DMS153 (cell line): Measurements from ENCODE around the gene SMARCC1.
"Not testable (repeated sequence)": the region's sequence is repeated elsewhere in the genome, so short reads cannot be mapped to it uniquely, and the experiment has no call there.

Experiments used
- DNase-seq: peaks from one replicate; lab custom pipeline; 2025; lab: John Stamatoyannopoulos, UW

Gene SMARCC1

DNA sequence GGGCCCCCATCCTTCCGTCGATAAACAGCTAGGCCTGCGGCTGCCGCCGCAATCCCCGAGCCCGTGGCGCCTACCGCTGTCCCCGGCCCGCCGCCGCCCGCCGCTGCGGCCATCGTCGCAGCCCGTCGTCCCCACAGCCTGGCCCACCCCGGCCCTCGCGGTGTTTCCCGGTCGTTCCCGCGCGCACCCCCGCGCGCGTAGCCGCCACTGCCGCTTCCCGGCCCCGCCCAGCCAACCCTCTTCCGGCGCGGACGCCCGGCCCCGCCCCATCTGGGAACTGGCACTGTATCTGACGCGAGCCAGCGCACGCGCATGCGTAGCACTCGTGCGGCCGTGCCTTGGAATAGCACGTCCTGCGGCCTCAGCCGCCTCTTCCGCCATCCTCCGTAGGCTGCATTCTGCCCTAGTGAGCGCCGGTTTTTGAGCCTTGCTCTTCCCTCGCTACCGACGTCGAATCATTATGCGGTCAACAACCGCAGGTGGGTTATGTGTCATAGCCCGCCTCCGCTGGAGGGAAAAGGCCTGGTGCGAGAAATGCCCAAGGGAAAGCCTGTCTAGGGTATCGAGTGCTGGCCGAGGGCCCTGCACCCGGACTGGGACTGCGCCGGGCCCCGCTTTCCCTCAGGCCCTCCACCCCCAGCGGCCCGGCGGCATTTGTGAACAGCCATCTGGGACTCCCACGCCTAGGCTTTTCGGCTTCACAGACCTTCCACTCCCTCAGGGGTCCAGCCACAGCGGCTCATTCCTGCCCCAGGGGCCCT lies at the start of gene SMARCC1:
SMARCC1 (minus strand) TSS at position 209 of the 761 bp plus-strand sequence; CDS start at position 113, 96 bp downstream.
- peak; percentile 83 for DNase-seq

DNA sequence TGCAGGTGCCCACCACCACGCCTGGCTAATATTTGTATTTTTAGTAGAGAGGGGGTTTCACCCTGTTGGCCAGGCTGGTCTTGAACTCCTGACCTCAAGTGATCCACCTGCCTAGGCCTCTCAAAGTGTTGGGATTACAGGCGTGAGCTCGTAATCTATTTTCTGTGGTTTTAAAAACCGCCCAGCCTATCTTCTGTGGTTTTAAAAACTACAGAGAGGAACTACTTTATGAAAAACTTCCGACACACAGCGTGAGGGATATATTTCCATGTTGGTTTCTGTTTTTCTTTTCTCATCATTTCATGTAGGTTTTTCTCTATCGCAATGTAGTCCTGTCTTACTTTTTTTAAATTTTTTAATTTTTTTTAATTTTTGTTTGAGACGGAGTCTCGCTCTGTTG lies 47.8 kb upstream of the SMARCC1 start:
- DNase-seq: not testable (repeated sequence)

DNA sequence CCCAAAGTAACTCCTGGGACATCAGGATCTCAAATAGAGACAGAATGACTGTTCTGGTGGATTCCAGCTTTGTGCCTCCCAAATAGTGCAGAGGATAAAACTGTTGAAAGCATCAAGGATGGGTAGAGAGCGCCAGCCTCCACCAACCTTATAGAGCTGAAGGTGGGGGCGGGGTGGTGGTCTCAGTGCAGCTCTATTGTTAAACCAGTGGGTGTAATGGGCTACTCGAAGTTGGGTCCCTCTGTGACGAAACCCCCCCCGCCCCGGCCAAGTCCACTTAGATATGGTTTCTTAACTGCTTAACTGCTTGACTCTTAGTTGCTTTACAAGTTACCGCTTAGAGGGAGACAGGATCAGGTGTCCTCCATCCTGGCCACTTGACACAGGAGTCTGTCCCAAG lies 43.9 kb upstream of the SMARCC1 start:
- DNase-seq: no peak

DNA sequence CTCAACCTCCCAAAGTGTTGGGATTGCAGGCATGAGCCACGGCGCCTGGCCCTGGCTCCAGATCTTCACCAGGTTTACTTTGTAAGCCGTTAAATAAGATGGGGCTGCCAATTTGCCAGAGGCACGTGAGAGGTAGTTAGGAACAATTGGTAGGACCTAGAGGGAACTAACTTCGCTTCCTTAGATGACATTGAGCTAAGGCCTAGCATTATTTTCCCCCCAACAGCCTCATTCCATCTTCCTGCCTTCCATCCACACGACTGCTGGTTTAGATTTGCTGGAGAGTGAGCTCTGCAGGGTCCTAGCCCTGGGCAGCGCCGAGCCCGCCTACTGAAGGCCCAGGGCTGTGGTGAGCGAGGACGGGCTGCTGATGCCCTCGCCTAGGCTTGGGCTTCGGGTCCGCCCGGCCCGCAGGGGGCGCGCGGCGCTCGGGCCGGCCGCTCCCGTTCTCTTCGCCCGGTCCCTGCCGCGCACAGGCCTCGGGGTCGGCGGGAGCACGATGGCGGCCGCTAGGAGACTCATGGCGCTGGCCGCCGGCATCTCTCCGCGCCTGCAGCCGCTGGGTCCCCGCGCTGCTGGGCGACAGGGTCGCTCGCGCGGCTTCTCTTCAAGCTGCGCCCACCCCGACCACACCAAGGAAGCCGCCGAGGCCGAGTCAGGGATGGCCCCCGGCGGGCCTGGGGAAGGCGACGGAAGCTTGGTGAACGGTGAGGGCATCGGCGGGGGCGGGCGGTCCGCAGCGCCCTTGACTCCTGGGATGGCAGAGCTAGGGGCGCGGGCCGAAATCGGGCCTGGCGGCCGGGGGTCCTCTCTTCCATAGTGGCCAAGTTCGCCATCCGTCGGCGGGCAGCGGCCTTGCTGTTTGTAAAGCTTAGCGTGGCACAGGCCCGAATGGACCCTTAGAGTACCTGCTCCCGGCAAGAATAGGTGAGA lies 43.1 kb upstream of the SMARCC1 start:
- peak; percentile 18 for DNase-seq

DNA sequence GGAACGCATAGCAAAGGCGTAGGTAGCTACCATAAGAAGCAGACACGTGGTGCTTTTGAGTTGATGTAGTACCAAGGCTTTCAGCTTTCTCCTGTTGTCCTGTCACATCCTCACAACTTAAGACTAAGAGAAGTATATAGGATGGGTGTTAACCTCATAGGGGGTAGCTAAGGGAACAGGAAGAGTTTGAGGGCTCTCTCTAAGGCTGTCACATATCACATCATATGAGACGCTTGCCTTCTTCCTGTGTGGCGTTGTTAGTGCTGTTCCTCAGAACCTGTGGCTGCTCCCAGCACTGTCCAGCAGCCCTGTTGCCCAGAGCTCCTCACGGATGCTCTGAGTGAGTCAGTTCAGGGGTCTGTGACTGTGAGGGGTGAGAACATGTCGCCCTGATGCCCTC lies 35.9 kb upstream of the SMARCC1 start:
- DNase-seq: no peak

DNA sequence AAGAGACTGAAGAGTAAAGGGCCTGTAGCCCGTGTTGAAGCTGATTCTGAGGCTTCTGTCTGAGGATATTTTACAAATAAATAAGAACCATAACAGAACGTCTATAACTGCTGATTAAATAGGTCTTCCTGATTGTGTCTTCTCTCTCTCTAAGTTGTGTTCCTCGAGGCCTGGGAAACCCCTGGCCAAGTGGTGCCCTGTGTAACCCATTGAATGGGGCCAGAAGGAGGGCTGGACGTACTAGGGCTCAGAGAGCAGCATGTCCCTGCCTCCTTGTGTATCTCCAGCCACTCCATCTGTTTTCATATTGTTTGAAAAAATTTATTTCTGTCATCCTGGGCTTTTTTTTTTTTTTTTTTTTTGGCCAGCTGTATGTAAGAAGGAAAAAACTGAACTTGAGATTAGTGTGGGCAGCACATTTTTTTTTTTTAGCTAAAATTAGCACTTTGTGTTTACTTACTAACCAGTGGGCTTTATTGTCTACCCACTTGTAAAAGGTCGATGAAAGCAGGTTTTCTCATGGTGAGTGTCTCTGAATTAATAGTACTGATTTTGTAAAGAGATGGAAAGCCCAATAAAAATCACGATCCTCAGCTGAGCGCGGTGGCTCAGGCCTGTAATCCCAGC lies 32.0 kb upstream of the SMARCC1 start:
- no peak for DNase-seq

DNA sequence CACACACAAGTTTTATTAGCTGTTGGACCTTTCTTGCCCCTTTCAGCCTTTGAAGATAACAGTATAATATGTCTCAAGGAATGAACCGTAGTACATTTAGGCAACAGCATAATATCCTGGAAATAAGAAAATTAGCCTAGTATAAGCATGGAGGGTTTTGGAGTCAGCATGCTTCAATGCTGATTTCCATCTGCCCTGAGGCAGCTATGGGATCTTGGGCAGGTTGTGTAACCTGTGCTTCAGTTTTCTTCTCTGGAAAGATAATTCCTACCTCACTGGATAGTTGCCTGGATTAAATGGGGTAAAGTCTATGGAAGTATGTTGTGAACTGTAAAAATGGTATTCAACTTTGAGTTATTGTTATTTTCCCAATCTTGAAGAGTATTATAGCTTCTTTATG lies 22.9 kb upstream of the SMARCC1 start:
- no peak for DNase-seq

DNA sequence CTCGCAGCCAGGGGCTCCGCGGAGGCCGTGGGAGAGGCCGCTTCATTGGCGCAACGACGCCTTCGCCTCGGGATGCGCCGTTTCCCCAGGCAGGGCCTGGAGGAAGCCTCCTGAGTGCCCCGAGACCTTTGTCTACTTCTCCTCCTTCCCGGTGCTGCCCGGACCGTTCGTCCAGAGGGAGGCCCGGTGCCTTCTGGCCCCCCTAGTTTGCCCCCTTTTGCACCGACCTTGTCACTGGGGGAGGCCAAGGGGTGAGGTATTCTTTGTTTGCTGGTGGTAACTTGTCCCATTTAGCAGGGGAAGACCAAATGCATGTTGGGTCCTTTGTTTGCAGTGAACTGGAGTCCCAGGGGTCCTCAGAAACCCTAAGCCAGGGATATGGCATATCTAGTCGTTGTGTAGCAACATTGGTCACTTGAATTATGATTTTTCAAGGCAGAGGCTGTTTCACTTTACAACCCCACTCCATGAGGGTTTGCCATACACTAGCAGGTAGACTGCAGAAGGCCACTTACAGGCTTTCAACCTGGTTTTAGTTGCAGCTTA lies 21.9 kb upstream of the SMARCC1 start:
- no peak for DNase-seq

DNA sequence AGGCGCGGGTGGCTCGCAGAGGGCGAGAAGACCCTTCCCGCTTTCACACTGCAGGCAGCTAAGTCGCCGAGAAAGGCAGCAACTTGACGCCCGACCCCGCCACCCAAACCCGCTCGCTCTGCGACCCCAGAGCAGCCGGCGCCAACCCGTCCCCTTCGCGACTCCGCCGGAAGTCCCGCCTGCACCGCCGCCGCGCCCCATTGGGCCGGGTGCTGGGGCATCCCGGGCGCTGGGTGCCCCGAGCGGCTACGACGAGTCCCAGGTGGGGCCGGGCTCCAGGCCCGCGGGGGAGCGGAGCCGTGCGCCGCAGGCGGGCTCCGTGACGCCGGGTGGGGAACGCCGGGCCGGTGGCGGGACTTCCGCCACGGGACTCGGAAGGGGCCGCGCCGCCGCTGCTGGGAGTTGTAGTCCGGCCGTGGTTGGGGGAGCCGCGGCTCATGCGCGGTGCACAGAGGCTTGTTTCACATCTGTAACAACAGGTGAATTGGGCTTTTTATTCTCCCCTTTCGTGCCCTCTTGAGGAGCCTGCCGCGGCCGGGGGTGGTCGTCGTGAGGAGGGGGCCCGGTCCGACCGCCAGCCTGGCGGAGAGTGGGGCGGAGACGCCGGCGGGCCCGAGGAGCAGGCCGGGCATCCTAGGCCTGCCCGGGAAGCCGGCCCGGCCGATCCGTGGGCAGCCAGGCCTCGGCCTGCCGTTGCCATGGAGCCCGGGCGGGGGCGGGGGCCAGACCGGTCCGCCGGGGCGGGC lies 21.2 kb upstream of the SMARCC1 start, which contains the start of gene DHX30:
DHX30 (plus strand) TSS at position 405 of the 746 bp plus-strand sequence. CDS start 7,546 bp downstream, outside the sequence.
- DNase-seq: peak; percentile 15

DNA sequence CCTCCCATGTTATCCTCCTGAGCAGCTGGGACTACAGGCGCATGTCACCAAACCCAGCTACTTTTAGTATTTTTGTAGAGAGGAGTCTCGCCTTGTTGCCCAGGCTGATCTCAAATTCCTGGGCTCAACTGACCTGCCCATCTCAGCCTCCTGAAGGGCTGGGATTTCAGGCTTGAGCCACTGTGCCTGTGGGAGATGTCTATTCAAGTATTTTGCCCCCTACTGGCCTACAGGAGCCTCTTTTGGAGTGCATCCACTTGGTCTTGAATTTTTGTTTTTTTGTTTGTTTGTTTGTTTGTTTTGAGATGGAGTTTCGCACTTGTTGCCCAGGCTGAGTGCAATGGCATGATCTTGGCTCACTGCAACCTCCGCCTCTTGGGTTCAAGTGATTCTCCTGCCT lies 18.0 kb upstream of the SMARCC1 start:
- DNase-seq: no peak

DNA sequence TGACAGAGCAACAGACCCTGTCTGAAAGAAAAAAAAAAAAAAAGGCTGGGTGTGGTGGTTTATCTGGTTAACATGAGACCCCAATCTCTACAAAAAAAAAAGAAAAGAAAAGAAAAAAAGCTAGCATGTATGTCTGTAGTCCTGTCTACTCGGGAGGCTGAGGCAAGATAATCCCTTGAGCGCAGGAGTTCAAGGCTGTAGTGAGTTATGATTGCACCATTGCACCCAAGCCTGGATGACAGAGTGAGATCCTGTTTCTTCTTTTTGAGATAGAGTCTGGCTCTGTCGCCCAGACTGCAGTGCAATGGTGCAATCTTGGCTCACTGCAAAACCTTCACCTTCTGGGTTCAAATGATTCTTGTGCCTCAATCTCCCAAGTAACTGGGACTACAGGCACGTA lies 12.9 kb upstream of the SMARCC1 start:
- DNase-seq: no peak

DNA sequence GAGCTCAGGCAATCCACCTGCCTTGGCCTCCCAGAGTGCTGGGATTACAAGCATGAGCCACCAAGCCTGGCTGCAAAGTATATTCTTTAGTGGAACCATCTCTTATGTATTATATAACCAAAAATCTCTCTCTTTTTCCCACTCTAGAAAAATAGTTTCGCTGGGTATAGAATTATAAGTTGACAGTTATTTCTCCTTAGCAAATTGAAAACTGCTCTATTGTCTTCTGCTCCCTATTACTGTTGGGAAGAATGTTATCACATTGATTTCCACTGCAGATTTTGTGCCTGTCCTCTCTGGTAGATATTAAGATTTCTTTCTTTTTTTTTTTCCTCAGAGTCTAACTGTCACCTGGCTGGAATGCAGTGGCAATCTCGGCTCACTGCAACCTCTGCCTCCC lies 11.0 kb upstream of the SMARCC1 start:
- no peak for DNase-seq

DNA sequence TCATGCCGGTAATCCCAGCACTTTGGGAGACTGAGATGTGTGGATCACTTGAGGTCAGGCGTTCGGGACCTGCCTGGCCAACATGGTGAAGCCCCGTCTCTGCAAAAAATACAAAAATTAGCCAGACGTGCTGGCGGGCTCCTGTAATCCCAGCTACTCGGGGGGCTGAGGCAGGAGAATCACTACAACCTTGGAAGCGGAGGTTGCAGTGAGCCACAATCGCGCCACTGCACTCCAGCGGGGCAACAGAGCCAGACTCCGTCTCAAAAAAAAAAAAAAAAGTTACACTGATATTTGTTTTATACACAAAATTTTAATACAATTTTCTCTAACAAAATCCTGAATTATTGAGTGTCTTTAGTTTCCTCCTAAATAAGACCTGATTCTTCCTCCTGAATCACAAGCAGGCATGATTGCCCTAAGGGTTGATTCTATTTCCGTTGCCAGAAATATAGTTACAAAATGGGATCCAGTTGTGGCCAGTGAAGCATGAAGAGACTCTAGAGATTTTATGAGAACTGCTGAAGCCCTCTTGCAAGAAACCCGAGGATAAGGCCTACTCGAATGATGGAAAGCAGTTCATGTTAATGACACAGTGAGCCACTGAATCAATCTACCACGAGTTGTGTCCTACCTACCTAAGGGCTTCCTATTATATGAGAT lies 9.6 kb upstream of the SMARCC1 start:
- DNase-seq: no peak

DNA sequence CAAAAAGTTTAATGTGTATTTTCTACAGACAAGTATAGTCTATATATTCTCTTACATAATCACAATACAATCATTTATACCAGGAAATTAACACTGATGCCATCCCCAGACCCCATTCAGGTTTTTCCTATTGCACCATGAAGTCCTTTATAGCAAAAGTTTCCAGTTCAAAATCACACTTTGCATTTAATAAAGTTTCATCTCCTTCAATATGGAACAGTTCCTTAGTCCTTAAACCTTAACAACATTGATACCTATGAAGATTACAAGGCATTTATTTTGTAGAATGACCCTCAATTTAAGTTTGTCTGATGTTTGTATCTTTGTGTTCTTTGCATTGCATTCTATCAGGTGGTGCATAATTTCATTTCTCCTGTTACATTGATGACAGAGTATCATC lies 2.0 kb upstream of the SMARCC1 start:
- DNase-seq: no peak

DNA sequence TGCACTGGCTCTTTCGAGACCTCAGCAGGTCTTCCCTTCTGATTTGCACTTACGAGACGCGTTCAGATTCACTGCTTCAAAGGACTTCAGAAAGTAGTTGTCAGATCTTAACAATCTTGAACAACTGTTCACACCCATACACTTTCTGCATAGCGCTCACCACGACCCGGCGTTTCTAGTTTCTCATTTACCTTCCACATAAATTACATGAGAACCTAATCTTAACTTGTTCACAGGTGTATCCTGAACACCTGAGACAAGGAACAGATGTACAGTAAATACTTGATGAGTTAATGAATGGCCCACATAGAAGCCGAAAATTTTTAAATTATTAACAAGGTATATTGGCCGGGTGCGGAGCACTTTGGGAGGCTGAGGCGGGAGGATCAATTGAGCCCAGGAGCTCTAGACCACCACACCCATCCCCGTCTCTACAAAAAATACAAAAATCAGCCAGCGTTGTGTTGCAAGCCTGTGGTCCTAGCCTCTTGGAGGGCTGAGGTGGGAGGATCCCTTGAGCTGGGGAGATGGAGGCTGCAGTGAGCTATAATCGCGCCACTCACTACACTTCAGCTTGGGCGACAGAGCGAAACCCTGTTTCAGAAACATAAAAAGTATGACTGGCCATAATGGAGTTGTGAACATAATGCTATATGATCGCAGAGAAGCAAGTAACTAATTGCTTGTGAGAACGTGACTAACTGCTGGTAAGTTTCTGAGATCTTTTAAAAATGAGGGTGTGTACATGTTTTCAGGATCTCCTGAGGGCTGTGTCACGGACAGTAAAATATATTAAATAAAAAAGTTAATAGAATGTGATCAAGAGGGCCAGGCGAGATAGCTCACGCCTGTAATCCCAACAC lies 984 bp upstream of the SMARCC1 start:
- DNase-seq: no peak

DNA sequence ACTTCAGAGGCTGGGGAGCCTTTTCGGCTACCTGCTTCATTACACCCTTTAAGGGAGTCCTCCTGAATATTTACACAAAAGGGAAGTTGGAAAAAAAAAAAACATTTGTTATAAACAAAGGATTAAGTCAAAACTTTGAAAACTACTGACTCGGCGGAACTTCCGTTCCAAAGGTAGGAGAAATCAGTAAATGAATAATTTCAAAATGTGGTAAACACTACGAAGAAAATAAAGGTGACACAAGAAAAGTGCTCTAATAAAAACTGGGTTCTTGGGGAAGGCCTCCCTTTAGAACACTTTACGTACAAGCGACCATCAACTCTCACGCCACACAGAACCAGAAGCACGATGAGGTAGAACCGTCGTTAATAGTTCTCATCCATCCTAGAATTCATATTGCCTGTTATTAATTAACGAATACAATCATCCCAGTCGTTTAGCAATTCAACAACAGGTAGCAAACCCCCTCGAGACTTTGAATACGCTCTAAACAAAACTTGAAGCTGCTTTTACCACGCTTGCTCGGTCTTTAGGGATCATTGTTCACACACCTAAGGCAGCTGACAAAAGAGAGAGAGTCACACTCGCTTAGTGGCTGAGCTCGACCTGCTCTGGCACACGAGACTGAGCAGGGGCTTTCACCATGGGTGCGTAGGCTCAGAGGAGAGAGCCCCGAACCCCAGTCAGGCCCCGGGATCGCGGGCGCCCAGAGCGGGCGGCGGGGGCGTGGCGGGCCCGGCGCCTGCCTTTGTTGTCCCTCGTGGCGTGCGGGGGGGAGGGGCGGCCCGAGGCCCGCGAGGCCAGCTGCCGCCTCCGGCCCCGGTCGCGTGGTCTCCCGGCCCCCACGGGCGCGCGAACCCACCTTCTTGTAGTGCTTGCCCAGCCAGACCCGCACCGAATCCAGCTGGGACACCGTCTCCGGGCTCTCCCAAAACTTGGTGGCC lies 680 bp downstream of the SMARCC1 start:
- DNase-seq: no peak

DNA sequence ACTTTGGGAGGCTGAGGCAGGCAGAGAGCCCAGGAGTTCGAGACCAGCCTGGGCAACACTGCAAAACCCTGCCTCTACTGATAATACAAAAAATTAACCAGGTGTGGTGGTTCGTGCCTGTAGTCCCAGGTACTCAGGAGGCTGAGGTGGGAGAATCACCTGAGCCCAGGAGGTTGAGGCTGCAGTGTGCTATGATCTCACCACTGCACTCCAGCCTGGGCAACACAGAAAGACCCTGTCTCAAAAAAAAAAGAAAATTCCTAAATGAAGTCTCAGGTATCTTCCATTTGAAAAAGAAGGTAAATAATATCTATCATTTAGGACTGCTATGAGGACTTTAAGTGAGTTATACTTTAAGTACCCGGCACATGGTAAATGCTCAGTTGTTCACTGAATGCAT lies 2.9 kb downstream of the SMARCC1 start:
- DNase-seq: no peak

DNA sequence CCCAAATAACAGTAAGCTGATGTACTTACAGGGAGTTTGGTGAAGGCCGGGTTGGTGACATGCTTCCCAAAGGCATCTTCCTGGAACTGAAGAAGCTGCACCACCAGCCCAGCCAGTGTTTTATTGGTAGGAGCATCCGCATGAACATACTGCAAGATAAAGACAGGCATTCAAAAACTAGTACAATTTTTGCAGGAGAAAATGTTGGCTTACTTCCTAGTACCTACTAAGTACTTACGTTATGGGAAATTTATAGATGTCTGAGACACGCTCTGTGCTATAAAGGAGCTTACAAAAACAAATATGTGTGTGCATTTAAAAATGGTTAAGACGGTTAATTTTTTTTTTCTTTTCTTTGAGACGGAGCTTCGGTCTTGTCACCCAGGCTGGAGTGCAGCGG lies 8.9 kb downstream of the SMARCC1 start:
- no peak for DNase-seq

DNA sequence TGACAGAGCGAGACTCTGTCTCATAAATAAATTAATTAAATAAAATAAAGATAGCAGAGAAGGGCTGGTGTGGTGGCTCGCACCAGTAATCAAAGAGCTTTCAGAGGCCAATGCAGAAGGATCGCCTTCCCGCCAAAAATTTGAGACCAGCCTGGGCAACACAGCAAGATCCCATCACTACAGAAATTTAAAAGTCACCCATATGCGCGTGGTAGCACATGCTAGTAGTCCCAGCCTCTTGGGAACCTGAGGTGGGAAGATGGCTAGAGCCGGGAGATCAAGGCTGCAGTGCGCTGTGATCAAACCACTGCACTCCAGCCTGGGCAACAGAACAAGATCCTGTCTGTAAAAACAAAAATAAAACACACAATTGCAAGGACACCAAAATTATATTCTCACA lies 9.6 kb downstream of the SMARCC1 start:
- DNase-seq: no peak
